ENCODE results near the gene CYFIP1.

The CYFIP1 gene

DNA sequence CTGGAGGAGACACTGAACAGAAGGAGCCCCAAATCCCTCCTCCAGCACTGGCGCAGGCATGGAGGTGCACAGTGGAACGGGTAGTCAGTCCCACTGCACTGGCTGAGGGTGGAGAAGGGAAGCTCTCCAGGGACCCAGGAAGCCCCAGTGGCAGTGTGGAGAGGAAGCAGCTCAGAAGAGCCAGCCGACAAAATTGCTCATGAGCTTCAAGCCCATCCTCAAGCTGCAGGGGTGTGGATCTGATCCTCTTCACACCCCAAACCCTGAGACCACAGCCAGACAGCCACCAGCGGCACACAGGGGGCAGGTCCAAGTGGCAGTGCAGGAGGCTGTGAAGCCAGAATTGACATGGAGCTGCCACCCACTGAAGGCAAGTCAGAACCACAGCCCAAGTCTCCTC is 32.1 kb downstream of the CYFIP1 start:
- DNase-seq (ENCODE audit: extremely low read depth, low read depth) = no peak
- TF ChIP-seq, protein P1, sequence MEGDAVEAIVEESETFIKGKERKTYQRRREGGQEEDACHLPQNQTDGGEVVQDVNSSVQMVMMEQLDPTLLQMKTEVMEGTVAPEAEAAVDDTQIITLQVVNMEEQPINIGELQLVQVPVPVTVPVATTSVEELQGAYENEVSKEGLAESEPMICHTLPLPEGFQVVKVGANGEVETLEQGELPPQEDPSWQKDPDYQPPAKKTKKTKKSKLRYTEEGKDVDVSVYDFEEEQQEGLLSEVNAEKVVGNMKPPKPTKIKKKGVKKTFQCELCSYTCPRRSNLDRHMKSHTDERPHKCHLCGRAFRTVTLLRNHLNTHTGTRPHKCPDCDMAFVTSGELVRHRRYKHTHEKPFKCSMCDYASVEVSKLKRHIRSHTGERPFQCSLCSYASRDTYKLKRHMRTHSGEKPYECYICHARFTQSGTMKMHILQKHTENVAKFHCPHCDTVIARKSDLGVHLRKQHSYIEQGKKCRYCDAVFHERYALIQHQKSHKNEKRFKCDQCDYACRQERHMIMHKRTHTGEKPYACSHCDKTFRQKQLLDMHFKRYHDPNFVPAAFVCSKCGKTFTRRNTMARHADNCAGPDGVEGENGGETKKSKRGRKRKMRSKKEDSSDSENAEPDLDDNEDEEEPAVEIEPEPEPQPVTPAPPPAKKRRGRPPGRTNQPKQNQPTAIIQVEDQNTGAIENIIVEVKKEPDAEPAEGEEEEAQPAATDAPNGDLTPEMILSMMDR (IDR thresholded peaks at IDR 0.05; ENCODE audit: low read depth, low read length) = no peak

DNA sequence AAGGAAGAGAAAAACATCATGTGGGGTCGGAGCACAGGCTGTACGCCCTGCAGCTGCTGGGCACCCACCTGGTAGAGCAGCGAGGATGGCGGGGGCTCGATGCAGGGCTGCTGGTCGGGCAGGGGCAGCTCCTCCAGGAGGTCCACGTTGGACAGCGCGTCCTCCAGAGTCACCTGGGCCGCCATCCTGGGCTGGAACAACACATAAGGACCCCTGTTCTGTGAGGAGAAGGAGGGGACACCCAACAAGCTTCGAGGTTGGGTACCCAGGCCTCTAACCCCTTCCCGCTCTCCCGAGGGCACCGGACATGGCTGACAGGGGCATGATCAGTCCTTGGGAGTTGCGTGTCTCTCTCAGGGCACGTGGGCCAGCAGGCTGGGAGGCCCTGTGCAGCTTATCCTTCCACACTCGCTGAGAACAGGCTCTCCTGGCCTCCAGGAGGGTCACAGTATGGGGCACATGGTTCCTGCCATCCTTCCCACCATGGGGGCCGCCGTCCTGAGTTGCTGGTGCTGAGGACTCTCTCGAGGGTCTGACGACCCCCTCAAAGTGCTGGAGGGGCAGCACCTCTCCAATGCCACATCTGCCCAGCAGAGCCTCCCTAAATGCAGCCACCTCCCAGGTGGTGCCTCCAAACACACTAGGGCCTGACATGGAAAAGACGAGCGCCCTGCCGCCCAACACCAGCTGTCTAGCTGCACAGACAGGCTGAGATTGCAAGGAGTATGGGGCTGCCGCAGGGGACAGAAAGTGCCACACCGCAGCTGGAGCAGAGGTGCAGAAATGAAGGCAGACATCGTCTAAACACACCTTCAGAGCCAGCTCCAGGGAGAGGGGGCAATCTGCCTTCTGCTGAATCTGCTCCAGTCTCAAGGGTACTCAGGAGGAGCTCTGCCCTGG is 32.8 kb downstream of the CYFIP1 start:
- DNase-seq (ENCODE audit: extremely low read depth, low read depth) = no peak
- TF ChIP-seq, protein P1 (IDR thresholded peaks at IDR 0.05; ENCODE audit: low read depth, low read length) = no peak

DNA sequence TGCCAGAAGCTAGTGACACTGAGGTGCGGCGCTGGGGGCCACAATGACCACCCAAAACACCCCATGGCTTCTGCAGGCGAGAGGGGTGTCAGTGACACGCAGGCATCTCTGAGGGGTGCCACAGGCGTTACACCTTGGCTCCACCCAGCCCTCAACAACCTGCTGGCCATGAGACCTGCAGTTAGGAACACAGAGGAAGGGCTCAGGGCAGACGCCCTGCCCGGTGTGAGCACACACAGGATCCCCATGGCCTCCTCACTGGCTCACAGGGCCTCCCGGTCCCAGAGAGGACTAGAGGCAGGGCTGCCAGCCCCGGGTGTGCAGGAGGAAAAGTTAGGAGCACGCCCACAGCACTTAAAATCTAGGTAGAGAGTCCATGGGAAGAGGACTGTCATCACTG is 35.1 kb downstream of the CYFIP1 start:
- TF ChIP-seq, protein P1 (IDR thresholded peaks at IDR 0.05; ENCODE audit: low read depth, low read length) = no peak
- DNase-seq (ENCODE audit: extremely low read depth, low read depth) = no peak

DNA sequence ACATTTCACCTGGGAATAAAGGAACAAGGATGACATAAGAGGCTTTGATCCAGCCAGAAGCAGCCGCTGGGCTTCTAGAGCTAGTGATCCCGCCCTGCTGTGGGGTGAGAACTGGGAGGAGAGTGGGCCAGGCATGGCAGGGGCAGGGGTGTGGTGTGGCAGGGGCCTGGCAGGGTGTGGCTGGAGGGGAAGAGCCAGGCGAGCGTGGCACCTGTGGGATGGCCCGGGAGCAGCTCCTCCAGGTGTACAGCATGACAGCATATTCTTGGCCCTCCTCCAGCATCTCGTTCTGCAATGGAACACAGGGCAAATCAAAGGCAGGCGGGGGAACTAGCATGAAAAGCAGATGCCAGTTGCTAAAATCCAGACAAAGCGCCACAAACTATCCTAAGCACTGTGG is 35.5 kb downstream of the CYFIP1 start:
- TF ChIP-seq, protein P1 (IDR thresholded peaks at IDR 0.05; ENCODE audit: low read depth, low read length) = no peak
- DNase-seq (ENCODE audit: extremely low read depth, low read depth) = no peak

DNA sequence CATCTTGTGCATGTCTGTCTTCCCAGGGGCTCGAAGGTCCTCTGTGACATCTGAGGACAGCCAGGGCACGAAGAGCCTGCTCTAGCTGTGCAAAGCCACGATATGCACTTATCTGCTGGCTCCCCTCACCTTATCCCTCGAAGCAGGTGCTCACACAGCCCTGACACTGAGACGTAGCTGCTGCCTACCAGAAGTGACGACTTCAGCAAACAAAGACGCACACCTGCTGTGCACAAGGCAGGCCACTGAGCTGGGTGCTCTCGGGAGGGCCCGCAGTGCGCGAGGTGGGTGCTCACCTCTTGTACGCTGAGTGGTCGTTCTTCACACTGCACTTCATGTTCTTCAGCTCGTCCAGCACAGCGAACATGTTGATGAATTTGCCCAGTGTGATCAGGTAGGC is 37.3 kb downstream of the CYFIP1 start:
- no peak for DNase-seq (ENCODE audit: extremely low read depth, low read depth)
- TF ChIP-seq, protein P1 (IDR thresholded peaks at IDR 0.05; ENCODE audit: low read depth, low read length) = no peak

DNA sequence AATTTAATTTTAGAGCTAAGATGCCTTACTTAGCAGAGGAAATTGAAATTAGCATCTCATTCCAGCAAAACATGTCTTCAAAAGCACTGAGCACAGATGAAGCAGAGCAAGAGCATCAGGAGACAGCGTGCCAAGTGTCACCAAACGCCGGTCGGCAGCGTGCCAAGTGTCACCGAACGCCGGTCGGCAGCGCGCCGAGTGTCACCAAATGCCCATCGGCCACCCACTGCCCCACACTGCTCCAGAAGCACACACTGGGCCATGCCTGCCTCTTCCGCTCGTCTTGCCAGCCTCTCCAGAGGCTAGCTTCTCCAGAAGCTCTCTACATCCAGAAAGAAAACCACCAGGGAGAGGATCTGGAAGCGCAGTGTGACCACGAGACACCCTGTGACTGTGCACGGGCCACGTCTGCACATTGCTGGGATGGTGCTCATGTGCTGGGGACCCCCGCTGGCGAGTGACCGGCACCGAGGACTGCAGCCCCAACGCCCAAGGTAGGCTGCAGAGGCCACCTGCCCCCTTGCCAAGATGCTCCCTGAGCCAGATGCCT is 37.8 kb downstream of the CYFIP1 start:
- TF ChIP-seq, protein P1 (IDR thresholded peaks at IDR 0.05; ENCODE audit: low read depth, low read length) = no peak
- no peak for DNase-seq (ENCODE audit: extremely low read depth, low read depth)

DNA sequence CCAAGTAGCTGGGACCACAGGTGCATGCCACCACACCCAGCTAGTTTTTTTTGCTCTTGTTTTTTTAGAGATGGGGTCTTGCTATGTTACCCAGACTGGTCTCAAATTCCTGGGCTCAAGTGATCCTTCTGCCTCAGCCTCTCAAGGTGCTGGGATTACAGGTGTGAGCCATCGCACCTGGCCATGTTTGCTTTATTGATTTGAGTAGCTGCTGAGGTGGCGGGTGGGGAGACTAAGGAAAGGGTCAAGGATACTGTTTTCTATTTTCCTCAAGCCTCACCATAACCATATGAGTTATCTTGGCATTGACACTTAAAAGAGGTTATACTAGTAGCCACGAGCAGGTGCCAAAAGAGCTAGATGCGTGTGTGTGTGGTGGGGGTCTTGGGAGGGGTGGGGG is 39.0 kb downstream of the CYFIP1 start:
- no peak for DNase-seq (ENCODE audit: extremely low read depth, low read depth)
- TF ChIP-seq, protein P1 (IDR thresholded peaks at IDR 0.05; ENCODE audit: low read depth, low read length) = no peak
